T-helper 2 cell treated with Interferon-gamma antibody and Interleukin-4, amounts not matched to agents 5 μg/mL and 100 μg/mL, for 36 hours (primary cell): Measurements from ENCODE around the gene FAM83E.
A peak's percentile ranks its signal among the peaks of the same experiment; 100 is the strongest.

Experiments used
- DNase-seq: peaks from one replicate; pipeline ENCODE4 v3.0.0; 2021; ENCODE audit warnings: low spot score
- H3K27ac Mint-ChIP-seq: one replicate; pipeline ENCODE4 v1.8.0; 2021; ENCODE audit warnings: mild to moderate bottlenecking, mixed read lengths
- H3K27me3 Mint-ChIP-seq: one replicate; pipeline ENCODE4 v1.8.0; 2021; ENCODE audit warnings: low read depth, mixed read lengths
- H3K36me3 Mint-ChIP-seq: one replicate; pipeline ENCODE4 v1.8.0; 2021; ENCODE audit warnings: low read depth, mixed read lengths
- H3K4me1 Mint-ChIP-seq: one replicate; pipeline ENCODE4 v1.8.0; 2021; ENCODE audit warnings: low read depth, mixed read lengths
- H3K4me3 Mint-ChIP-seq: one replicate; pipeline ENCODE4 v1.8.0; 2022; ENCODE audit warnings: mild to moderate bottlenecking, moderate library complexity, mixed read lengths
- H3K9me3 Mint-ChIP-seq: one replicate; pipeline ENCODE4 v1.8.0; 2021; ENCODE audit warnings: mixed read lengths

FAM83E gene

DNA sequence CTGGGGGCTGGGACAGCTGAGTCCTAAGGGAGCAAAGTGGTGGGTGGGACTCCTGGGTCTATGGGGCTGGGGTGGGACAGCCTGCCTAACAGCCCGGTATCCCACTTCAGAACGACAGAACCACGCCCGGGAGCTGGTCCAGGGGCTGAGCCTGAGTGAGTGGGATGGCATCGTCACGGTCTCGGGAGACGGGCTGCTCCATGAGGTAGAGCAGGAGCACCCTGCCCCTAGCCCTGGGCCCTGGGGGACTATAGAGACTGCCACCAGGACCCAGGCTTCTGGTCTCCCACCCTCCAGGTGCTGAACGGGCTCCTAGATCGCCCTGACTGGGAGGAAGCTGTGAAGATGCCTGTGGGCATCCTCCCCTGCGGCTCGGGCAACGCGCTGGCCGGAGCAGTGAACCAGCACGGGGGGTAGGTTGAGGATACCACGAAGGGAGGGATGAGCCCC, 13.0 kb upstream of the FAM83E start:
- DNase-seq = no peak
- peaks cover 18% of the 10 kb centered on the region for H3K4me1 Mint-ChIP-seq
- H3K27me3 Mint-ChIP-seq = no peaks in the 10 kb centered on the region
- no peaks in the 10 kb centered on the region for H3K9me3 Mint-ChIP-seq
- peaks cover 23% of the 10 kb centered on the region for H3K36me3 Mint-ChIP-seq
- no peak overlapping the region for H3K4me3 Mint-ChIP-seq
- no peak overlapping the region for H3K27ac Mint-ChIP-seq

DNA sequence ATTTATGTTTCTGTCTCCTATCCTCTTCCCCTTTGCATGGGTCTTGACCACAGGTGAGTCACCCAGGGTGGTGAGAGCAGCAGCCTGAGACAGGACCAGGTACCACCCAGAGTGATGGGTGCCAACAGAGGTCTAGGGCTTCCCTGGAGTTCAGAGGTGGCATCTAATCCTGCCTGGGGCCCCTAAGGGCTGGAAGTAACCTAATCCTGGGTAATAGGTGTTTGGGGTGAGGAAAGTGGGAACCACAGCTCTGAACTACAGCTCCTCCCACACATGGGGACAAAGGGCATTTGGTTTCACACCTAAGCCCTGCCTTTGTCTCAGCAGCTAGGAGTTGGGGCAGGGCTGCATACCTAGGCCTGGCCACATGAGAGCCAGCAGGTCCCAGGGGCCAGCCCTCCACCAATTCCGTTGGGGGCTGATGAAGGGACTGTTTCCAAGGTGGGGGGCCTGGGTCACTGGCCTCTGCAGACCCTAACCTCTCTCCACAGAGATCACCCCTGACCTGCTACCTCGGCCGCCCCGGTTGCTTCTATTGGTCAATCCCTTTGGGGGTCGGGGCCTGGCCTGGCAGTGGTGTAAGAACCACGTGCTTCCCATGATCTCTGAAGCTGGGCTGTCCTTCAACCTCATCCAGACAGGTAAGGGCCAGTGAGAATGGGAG, 12.5 kb upstream of the FAM83E start:
- Mint-ChIP-seq H3K4me1 (peaks cover 20% of the 10 kb centered on the region), H3K36me3 (peaks cover 25% of the 10 kb centered on the region), H3K27me3 (no peaks in the 10 kb centered on the region), H3K4me3 (no peak overlapping the region), H3K27ac (no peak overlapping the region), H3K9me3 (no peaks in the 10 kb centered on the region)
- no peak for DNase-seq

DNA sequence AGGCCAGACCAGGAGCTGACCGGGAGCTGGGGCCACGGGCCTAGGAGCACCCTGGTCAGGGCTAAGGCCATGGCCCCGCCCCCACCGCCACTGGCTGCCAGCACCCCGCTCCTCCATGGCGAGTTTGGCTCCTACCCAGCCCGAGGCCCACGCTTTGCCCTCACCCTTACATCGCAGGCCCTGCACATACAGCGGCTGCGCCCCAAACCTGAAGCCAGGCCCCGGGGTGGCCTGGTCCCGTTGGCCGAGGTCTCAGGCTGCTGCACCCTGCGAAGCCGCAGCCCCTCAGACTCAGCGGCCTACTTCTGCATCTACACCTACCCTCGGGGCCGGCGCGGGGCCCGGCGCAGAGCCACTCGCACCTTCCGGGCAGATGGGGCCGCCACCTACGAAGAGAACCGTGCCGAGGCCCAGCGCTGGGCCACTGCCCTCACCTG, 11.0 kb upstream of the FAM83E start:
- no peaks in the 10 kb centered on the region for H3K27me3 Mint-ChIP-seq
- H3K36me3 Mint-ChIP-seq = peaks cover 31% of the 10 kb centered on the region
- H3K4me1 Mint-ChIP-seq = peaks cover 21% of the 10 kb centered on the region
- H3K27ac Mint-ChIP-seq = no peak overlapping the region
- no peak for DNase-seq
- H3K4me3 Mint-ChIP-seq = no peak overlapping the region
- H3K9me3 Mint-ChIP-seq = no peaks in the 10 kb centered on the region

DNA sequence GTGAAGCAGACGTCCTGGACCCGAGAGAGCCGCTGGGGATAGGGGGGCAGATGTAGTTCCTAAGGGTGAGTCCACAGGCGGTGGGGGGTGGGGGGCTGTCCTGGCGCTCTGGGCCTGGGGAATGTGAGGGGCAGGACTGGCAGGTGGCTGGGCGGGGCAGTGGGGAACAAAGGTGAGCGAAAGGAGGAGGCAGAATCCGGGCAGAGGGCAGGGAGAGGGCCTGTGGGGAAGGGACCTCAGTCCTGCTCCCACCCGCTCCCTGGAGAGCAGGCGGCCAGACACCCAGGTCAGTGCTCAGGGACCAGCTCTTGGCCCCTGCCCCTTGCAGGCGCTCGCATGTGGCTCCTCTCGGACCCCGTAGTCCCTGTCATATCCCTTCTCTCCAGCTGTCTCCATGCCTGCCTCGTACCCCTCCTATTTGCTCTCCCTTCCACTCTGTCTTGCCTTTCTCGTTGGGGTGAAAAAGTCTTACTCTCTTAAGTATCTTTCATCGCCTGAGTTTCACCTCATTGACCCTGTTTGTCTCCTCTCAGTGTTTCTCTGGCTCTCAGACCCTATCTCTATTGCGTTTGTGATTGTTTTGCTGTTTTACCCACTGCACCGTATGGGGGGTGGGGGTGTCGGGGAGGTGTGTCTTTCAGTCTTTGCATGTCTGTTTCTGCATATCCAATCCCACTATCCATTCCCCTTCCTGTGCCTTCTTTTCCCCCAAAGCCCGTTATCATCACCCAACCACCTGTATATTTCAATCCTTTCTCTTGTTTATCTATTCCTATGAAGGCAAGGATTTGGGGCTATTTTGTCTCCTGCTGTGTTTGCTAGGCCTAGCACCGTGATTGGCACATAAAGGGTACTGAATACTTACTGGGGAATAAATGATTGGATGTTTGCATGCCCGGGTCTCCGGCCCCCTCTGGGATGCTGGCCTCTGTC, 10.2 kb upstream of the FAM83E start:
- no peaks in the 10 kb centered on the region for H3K9me3 Mint-ChIP-seq
- H3K36me3 Mint-ChIP-seq = peaks cover 26% of the 10 kb centered on the region
- no peak for DNase-seq
- peak overlapping the region; percentile 90 for H3K4me3 Mint-ChIP-seq
- H3K4me1 Mint-ChIP-seq = peaks cover 25% of the 10 kb centered on the region
- H3K27me3 Mint-ChIP-seq = no peaks in the 10 kb centered on the region
- peak overlapping the region; percentile 65 for H3K27ac Mint-ChIP-seq

DNA sequence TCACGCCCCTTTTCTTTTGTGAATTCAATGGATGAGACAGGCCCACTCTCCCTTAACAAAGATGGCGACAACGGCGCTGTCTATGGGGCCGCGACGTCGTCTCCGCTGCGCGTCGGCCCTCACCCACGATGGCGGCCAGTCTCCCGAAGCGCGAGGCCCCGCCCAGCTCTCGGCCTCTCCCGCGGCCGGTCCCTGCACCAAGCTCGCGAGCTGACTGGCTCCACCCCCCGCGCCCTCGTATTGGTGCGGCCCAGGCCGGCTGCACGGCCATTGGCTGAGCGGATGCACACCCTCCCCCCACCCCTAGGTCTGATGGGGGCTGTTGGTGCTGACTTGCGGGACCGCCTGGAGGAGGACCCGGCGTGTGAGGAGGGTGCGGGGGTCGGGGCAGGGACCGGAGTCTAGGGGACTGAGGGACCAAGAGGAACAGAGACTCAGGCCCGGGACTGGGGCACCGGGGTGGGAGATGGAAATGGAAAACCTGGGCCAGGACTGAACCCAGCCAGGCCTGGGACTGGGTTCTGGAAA, 9.3 kb upstream of the FAM83E start:
- peak overlapping the region; percentile 90 for H3K4me3 Mint-ChIP-seq
- no peaks in the 10 kb centered on the region for H3K9me3 Mint-ChIP-seq
- H3K27me3 Mint-ChIP-seq = no peaks in the 10 kb centered on the region
- DNase-seq = peak; percentile 98
- peaks cover 32% of the 10 kb centered on the region for H3K4me1 Mint-ChIP-seq
- H3K27ac Mint-ChIP-seq = peak overlapping the region; percentile 98
- peaks cover 27% of the 10 kb centered on the region for H3K36me3 Mint-ChIP-seq

DNA sequence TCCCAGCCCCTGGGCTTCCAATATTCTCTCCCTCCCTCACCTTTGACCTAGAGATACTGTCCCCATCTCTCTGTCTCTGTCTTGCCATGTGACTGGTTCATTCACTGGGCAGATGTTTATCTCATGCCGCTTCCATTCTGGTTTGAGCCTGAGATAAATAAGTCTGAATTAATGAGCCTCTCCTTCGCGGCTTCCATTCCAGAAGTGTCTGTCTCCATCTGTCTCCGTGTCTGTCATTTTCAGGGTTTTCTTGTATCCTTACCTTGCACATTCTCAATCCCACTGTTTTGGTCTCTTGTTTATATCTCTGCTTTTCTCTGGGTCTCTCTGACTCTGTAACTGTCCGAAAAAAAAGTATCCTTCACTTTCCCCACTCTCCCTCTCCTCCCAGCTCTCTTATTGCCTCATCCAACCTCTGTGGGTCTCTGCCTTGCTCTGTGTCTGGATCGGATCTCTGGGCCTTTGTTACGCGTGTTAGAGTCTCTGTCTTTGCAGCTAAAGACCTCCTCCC, 8.7 kb upstream of the FAM83E start:
- Mint-ChIP-seq H3K27me3 (no peaks in the 10 kb centered on the region), H3K27ac (peak overlapping the region; percentile 98), H3K9me3 (no peaks in the 10 kb centered on the region), H3K4me3 (peak overlapping the region; percentile 90), H3K4me1 (peaks cover 32% of the 10 kb centered on the region), H3K36me3 (peaks cover 26% of the 10 kb centered on the region)
- DNase-seq = no peak

DNA sequence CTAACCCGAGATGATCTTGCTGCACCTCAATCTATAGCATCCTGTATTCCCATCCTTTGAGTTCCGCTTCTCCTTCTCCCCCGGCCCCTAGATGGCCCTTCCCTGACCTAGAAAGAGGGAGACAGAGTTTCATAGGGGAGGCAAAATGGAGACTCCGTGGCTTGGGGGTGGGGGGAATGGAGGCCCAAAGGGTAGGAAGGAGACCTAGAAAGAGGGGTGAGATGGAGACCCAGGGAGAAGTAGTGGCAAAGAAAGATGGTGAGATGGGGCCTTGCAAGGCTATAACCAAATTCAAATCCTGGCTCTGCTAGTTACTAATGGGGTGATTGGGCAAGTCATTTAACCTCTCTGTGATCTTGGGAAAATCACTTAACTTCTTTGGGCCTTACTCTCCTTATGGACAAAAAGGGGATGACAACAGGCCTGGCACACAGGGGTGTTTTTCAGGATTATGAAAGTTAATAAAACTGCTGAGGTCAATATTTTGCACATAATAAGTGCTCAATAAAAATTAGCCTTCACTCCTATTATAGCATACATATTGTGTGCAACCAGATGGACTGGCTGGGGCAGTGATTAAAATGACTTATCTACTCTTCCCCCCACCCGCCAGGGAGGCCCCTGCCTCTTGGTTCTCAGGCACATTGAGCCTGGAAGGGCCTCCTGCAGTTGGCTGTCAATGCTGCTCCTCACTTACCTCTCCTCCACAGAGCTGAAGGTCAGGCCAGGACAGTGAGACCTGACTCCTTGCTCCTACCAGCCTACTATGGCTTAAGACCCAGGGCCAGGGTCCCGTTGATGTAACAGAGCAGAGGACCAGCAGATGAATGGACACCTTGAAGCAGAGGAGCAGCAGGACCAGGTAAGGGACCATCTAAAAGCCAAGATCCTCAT, 5.1 kb upstream of the FAM83E start:
- H3K36me3 Mint-ChIP-seq = peaks cover 59% of the 10 kb centered on the region
- peak overlapping the region; percentile 99 for H3K27ac Mint-ChIP-seq
- H3K27me3 Mint-ChIP-seq = no peaks in the 10 kb centered on the region
- DNase-seq = no peak
- peak overlapping the region; percentile 97 for H3K4me3 Mint-ChIP-seq
- no peaks in the 10 kb centered on the region for H3K9me3 Mint-ChIP-seq
- H3K4me1 Mint-ChIP-seq = peaks cover 39% of the 10 kb centered on the region

DNA sequence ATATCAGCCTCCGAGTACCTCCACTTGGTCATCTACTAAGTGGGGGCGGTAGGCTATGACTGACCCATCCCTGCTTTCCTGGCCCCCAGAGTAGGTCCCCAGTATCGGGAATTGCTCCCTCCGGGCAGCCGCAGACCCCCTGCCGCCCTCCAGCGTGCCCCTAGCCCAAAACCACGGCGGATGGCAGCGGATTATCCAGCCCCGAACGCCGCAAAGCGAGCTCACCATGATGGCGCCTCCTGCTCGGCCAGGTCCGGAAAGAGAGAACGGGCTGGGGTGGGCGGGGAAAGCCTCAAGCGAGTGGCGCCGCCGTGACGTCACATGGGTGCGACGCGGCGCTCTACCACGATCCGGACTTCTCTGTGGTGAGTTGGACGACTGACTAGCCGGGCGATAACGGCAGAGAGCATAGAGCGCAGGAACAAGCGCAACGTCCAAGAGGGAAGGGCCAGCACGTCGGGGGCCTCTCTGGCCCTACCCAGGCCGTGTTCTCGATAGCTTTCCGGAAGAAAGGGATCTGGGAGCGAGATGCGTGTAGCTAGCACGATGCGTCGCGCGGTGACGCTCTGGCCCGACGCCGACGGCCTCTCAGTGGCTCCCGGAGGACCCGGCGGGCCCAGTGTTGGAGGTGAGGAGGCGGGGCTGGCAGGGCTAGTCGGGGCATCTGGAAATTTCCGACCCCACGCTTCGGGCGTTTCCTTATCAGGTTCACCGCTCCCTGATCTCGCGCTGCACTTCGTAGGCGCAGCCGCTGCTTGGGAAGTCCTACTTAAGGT, 4.2 kb upstream of the FAM83E start, which contains the start of the genes RPL18 and SPHK2:
Gene RPL18 (minus strand): TSS at position 263 of the 776 bp plus-strand sequence. CDS start 35 bp downstream, at position 228.
Gene SPHK2 (plus strand): TSS at position 591 of the 776 bp plus-strand sequence. CDS start 1,009 bp downstream, outside the sequence.
- peak within 1 kb of the TSS; percentile 99 for H3K27ac Mint-ChIP-seq
- peaks cover 59% of the 10 kb centered on the region for H3K36me3 Mint-ChIP-seq
- no peaks in the 10 kb centered on the region for H3K27me3 Mint-ChIP-seq
- H3K4me3 Mint-ChIP-seq = peak within 1 kb of the TSS; percentile 97
- H3K9me3 Mint-ChIP-seq = no peaks in the 10 kb centered on the region
- peaks cover 34% of the 10 kb centered on the region for H3K4me1 Mint-ChIP-seq
- peak; percentile 98 for DNase-seq

DNA sequence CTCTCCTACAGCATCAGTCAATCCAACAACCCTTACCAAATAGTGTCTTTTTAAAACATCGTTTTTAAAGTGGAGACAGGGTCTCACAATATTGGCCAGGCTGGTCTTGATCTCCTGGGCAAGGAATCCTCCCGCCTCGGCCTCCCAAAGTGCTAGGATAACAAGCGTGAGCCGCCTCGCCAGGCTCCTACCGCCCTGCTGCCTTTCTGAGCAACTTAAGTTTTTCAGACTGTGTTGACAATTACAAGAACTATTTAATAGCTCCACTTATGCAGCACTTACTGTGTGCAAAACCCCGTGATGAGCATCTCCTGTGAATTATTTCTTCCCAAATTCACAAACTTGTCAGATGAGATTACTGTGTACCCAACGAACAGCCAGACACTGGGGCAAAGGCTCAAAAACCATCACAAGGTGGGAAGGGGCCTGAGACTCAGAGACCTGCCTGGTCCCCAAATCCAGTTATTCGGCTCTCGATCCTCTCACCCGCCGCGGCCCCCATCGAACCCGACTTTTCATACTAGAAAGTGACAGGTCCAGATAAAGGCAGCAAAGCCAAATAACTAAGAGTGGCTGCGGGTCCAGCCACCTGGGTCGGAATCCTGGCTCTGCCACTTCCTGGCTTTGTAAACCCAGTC, 3.5 kb upstream of the FAM83E start:
- peak overlapping the region; percentile 97 for H3K4me3 Mint-ChIP-seq
- peaks cover 28% of the 10 kb centered on the region for H3K4me1 Mint-ChIP-seq
- peaks cover 53% of the 10 kb centered on the region for H3K36me3 Mint-ChIP-seq
- H3K27me3 Mint-ChIP-seq = no peaks in the 10 kb centered on the region
- H3K9me3 Mint-ChIP-seq = no peaks in the 10 kb centered on the region
- peak overlapping the region; percentile 99 for H3K27ac Mint-ChIP-seq
- DNase-seq = no peak

DNA sequence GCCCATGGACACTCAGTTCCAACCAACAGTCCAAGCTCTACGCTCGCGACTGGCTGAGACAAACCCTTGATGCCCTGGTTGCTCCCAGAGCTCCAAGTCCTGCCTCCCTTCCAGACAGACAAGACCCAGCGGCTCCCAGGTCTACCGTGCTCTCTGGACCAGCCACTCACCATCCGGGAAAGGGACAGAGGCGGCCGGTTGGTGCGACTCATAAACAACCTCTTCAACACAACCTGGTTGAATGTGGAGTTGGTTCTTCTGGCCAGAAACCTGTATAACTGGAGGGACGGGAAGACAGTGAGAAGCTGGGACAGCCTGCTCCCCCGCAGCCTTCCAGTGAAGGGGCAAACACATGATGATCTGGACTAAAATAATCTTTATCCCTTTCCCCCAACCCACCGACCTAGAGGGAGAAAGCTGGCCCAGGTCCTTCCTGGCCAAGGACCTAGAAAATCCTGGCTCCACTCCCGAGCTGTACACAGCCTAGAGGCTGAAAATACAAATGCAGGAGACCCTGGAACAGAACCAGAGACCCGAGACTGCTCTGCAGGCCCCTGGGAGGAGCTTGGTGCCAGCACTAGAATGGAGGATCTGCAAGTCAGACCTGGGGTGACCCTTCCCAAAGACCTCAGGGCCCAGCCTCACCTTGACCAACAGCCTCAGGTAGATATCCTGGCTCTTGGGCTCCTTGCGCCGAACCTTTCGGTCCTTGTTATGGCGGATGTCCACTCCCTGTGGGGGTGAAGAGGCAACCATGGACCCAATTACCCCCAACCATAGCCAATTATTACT, 2.5 kb upstream of the FAM83E start:
- no peak for DNase-seq
- no peaks in the 10 kb centered on the region for H3K9me3 Mint-ChIP-seq
- H3K36me3 Mint-ChIP-seq = peaks cover 49% of the 10 kb centered on the region
- H3K4me1 Mint-ChIP-seq = peaks cover 25% of the 10 kb centered on the region
- H3K27me3 Mint-ChIP-seq = no peaks in the 10 kb centered on the region
- peak overlapping the region; percentile 97 for H3K4me3 Mint-ChIP-seq
- peak overlapping the region; percentile 99 for H3K27ac Mint-ChIP-seq

DNA sequence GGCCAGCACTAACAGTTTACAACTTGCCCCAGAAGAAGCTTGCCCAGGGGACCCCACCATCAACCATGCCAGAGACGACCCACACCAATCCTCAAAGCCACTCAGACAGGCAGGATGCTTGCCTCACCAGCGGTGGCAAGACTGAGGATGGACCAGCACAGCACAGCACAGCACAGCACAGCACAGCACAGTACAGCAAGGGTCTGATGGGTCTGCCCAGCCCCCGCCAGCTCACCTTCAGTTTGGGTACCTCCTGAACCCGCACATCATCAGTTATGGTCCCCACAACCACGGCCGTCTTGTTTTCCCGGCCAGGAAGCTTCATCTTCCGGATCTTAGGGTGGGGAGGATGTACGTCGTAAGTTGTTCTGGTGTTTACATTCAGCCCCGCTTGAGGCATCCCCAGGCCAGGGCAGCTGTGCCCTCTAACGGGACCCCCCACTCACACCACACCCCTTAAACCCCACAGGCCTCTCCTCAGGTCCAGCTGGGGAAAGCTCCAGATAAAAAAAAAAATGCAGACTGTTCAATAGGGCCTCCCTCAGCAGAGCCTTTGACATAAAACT, 1.7 kb upstream of the FAM83E start:
- Mint-ChIP-seq H3K9me3 (no peaks in the 10 kb centered on the region), H3K4me1 (peaks cover 23% of the 10 kb centered on the region), H3K36me3 (peaks cover 45% of the 10 kb centered on the region), H3K27ac (peak overlapping the region; percentile 63), H3K4me3 (peak overlapping the region; percentile 97), H3K27me3 (no peaks in the 10 kb centered on the region)
- DNase-seq = no peak
